ENCODE results near the gene EPB41L4B. TPM values are rescaled to one million over a fixed set of nuclear protein-coding genes. Genes with fewer than 3 reads are reported as not detected.

EPB41L4B gene
- total and polyA plus RNA-seq, 2 of the 13 experiments (the other 11 are each of a cell fraction or from before 2014, with no cell fraction given): 17.6 to 22.1 TPM

GRCh38 chr9:109319626-109320241 is 1.1 kb downstream of the EPB41L4B start (continued):
- TF ChIP-seq CEBPZ (IDR thresholded peaks at IDR 0.05; ENCODE audit: low read length) (no peak), SNAI1 (CRISPR knock-in tag; IDR thresholded peaks at IDR 0.05; ENCODE audit: borderline replicate concordance) (no peak), HNF1B (CRISPR knock-in tag; IDR thresholded peaks at IDR 0.05) (peak; percentile 21; the same call in 1 of the 2 replicates), POLR2AphosphoS5 (IDR thresholded peaks at IDR 0.05; ENCODE audit: low read depth, low read length) (no peak), SOX13 (IDR thresholded peaks at IDR 0.05) (no peak), SOX13 (CRISPR knock-in tag; conservative IDR thresholded peaks at IDR 0.05 in 1 of 2, IDR thresholded peaks at IDR 0.05 in 1 of 2) (no peak), ZNF24 (IDR thresholded peaks at IDR 0.05) (no peak), ZNF432 (CRISPR knock-in tag; IDR thresholded peaks at IDR 0.05; ENCODE audit: borderline replicate concordance) (no peak), ZFP82 (CRISPR knock-in tag; IDR thresholded peaks at IDR 0.05; ENCODE audit: borderline replicate concordance) (peak; percentile 66; the same call in 1 of the 2 replicates), U2AF2 (IDR thresholded peaks at IDR 0.05; ENCODE audit: low read depth, low read length) (no peak), SMAD9 (CRISPR knock-in tag; IDR thresholded peaks at IDR 0.05) (no peak), ZNF484 (CRISPR knock-in tag; IDR thresholded peaks at IDR 0.05; ENCODE audit: borderline replicate concordance, low read depth) (0 out of 2 replicates have a peak, but pooled peaks have one; percentile 11), YEATS4 (CRISPR knock-in tag; IDR thresholded peaks at IDR 0.05; ENCODE audit: borderline replicate concordance) (0 out of 2 replicates have a peak, but pooled peaks have one; percentile 31), ZBTB7A (CRISPR knock-in tag; IDR thresholded peaks at IDR 0.05) (0 out of 2 replicates have a peak, but pooled peaks have one; percentile 26), ZHX1 (CRISPR knock-in tag; IDR thresholded peaks at IDR 0.05; ENCODE audit: low read depth) (no peak), UBTF (CRISPR knock-in tag; IDR thresholded peaks at IDR 0.05) (0 out of 2 replicates have a peak, but pooled peaks have one; percentile 7), ZNF670 (CRISPR knock-in tag; IDR thresholded peaks at IDR 0.05; ENCODE audit: borderline replicate concordance) (peak; percentile 51; the same call in 1 of the 2 replicates)

Measured in HepG2 (cell line).